Esophagus squamous epithelium (tissue), 5 donors: Measurements from ENCODE around the gene TNFRSF11A. TPM values are rescaled to one million over a fixed set of nuclear protein-coding genes. Genes with fewer than 3 reads are reported as not detected.

Source experiments
- DNase-seq: peaks from one replicate; lab custom pipeline; 2025; lab: John Stamatoyannopoulos, UW
- H3K27ac ChIP-seq, 4 donors: fragments of 200-600 bp; sonication (generic); one replicate each; pipeline ENCODE4 v1.5.1; 2016 to 2019; ENCODE audit warnings: mild to moderate bottlenecking in 1 of 4
- H3K27me3 ChIP-seq, 4 donors: fragments of 200-600 bp; sonication (generic); 1 replicate in 3 of 4; 2 replicates in 1 of 4; pipeline versions ENCODE4 v1.5.1 to v1.6.0; 2017 to 2021; ENCODE audit warnings: antibody characterized with exemption in 1 of 4
- H3K36me3 ChIP-seq, 3 donors: fragments of 200-600 bp; sonication (generic); one replicate each; pipeline ENCODE4 v1.5.1; 2016 to 2019
- H3K4me1 ChIP-seq, 3 donors: fragments of 200-600 bp; sonication (generic); one replicate each; pipeline ENCODE4 v1.5.1; 2017 to 2019
- H3K4me3 ChIP-seq, 4 donors: fragments of 200-600 bp; sonication (generic); 1 replicate in 3 of 4; 2 replicates in 1 of 4; pipeline ENCODE4 v1.5.1; 2016 to 2019; ENCODE audit warnings: mild to moderate bottlenecking in 2 of 4, moderate library complexity in 1 of 4
- H3K9me3 ChIP-seq, 3 donors: fragments of 200-600 bp; sonication (generic); one replicate each; pipeline ENCODE4 v1.5.1; 2016 to 2019
- POLR2A ChIP-seq, 4 donors: fragments of 450-650 bp; IDR thresholded peaks; one replicate each; pipeline ENCODE4 v1.6.1; 2017; ENCODE audit warnings: antibody characterized with exemption in 4 of 4, mild to moderate bottlenecking in 4 of 4, moderate library complexity in 3 of 4
- whole genome bisulfite sequencing, 2 donors: methylation state at CpG; one replicate each; pipeline ENCODE4 v1.1.5; 2018; 5-methylcytosine and 5-hydroxymethylcytosine counted together
- intact Hi-C: fragments of 100-400 bp; cut with DNase I; formaldehyde crosslinking; loops from one replicate; pipeline ENCODE4 v1.15.0; 2022
- total RNA-seq, 4 donors: library from RNA; depleted of rRNA; stranded (reverse); fragments of >200 nt; gene quantifications; one replicate each; pipeline ENCODE4 v1.1.0, GENCODE V29; 2016
- TF ChIP-seq, protein P1 (sequence below), 6 experiments: fragments of 450-650 bp in 4 of 6; fragments of 200-600 bp in 2 of 6; sonication (generic) in 2 of 6; IDR thresholded peaks; one replicate each; pipeline ENCODE4 v1.5.1; 2016 to 2019; ENCODE audit warnings: antibody characterized with exemption in 6 of 6, mild to moderate bottlenecking in 4 of 6, moderate library complexity in 4 of 6
- donor health status: DM: yes; HTN: yes; CAD: no.

The TNFRSF11A gene
- total RNA-seq, 4 donors from 2014 or later = 1.9 to 5.6 (median 3.6) TPM

DNA sequence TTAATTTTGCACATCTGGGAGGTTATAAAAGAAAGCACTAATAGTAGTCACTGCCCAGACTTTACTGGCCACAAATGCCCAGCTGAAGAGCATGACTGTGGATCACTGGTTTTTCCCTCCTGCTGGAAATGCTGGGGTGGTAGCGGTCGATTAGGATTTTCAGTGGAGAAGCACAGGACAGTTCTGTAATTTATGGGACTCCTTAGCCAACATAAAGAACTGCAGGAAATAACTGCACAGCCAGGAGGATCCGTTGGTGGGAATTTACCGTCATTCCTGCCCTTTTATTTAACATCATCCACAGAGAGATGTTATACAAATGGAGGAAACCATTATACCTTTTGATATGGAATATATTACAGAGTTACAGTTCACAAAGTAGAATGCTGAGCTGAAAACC is 61.5 kb downstream of the TNFRSF11A start:
- WGBS, 2 donors = 71 to 79% methylated on average over 4 of the region's 4 CpGs
- intact Hi-C loops = no loop called here

DNA sequence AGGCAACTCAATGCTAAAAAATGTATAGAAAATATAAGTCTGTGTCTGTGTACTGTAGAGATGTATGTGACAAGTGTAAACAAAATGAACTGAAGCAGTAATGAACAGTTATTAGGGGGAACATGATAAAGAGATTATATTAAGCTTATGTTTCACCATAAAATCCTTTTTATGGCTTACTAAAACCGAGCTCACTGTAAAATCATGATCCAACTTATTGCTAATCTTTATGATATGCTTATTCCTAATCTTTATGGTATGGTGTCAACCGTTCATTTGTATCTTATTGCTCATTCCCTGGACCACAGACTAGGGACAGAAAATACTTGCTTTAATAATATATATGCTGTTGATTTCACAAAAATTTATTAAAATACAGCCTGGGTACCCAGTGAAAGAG is 62.1 kb downstream of the TNFRSF11A start:
- no peak for DNase-seq
- no peak overlapping the region for H3K27ac ChIP-seq
- no peaks in the 10 kb centered on the region for H3K36me3 ChIP-seq
- H3K4me3 ChIP-seq = no peak overlapping the region
- 61 to 64% methylated on average over 2 of the region's 2 CpGs for WGBS, 2 donors
- H3K9me3 ChIP-seq = no peaks in the 10 kb centered on the region
- H3K27me3 ChIP-seq = peaks cover 0 to 23% (median 0%) of the 10 kb centered on the region in 4 donors
- peaks cover 0 to 27% (median 0%) of the 10 kb centered on the region in 3 donors for H3K4me1 ChIP-seq
- TF ChIP-seq, protein P1, sequence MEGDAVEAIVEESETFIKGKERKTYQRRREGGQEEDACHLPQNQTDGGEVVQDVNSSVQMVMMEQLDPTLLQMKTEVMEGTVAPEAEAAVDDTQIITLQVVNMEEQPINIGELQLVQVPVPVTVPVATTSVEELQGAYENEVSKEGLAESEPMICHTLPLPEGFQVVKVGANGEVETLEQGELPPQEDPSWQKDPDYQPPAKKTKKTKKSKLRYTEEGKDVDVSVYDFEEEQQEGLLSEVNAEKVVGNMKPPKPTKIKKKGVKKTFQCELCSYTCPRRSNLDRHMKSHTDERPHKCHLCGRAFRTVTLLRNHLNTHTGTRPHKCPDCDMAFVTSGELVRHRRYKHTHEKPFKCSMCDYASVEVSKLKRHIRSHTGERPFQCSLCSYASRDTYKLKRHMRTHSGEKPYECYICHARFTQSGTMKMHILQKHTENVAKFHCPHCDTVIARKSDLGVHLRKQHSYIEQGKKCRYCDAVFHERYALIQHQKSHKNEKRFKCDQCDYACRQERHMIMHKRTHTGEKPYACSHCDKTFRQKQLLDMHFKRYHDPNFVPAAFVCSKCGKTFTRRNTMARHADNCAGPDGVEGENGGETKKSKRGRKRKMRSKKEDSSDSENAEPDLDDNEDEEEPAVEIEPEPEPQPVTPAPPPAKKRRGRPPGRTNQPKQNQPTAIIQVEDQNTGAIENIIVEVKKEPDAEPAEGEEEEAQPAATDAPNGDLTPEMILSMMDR (IDR thresholded peaks at IDR 0.05) = no peak
- TF ChIP-seq POLR2A (IDR thresholded peaks at IDR 0.05) = no peak
- intact Hi-C loops = no loop called here

More for the DNA sequence above, 61.5 kb downstream of the TNFRSF11A start:
- H3K4me1 ChIP-seq = peaks cover 0 to 27% (median 0%) of the 10 kb centered on the region in 3 donors
- no peak overlapping the region for H3K4me3 ChIP-seq
- no peaks in the 10 kb centered on the region for H3K36me3 ChIP-seq
- no peak overlapping the region for H3K27ac ChIP-seq
- H3K27me3 ChIP-seq = peaks cover 0 to 23% (median 0%) of the 10 kb centered on the region in 4 donors
- TF ChIP-seq, protein P1 (IDR thresholded peaks at IDR 0.05) = no peak
- TF ChIP-seq POLR2A (IDR thresholded peaks at IDR 0.05) = no peak
- H3K9me3 ChIP-seq = no peaks in the 10 kb centered on the region
- DNase-seq = no peak

DNA sequence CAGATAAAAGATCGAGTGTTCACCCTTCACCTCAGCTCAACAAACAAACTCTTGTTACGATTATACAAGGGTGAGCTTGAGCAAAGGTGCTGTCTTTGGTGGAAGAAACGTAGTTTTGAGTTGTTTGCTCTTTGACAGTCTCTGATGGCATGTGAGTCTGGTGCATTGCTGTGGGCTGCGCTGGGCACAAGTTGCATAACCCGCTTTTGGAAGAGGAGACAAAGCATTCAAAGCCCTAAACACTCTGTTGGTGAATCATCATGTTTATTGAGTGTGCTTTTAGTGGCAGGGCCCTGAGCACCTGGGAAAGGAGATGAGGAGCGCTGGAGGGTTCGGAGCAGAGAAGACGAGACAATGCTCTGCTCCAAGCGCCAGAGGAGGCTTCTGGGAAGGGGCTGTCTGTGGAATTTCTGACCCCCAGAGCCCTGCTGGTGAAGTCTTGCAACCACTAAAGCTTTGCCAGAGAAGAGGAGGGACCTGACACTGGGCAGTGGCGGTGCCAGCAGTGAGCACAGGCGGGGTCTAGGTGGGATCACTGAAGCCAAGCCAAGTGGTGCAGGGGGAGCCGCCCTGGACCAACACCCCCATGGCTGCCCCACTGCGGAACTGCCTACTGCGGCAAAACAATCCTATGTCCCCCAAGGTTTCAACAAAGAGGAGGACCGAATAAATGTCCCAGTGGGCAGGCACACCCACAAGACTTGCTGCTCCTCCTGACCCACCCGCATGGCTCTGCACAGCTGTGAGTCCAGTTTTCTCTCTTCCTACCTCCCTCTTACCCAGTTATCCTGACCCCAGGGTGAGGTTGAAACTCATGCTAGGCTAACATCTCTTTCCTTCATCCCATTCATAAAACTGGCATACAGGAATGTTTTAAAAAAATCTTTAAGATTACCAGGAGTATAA is 64.0 kb downstream of the TNFRSF11A start:
- intact Hi-C loops = no loop called here
- WGBS, 2 donors = 52 to 69% methylated on average over 10 to 13 of the region's 16 CpGs

DNA sequence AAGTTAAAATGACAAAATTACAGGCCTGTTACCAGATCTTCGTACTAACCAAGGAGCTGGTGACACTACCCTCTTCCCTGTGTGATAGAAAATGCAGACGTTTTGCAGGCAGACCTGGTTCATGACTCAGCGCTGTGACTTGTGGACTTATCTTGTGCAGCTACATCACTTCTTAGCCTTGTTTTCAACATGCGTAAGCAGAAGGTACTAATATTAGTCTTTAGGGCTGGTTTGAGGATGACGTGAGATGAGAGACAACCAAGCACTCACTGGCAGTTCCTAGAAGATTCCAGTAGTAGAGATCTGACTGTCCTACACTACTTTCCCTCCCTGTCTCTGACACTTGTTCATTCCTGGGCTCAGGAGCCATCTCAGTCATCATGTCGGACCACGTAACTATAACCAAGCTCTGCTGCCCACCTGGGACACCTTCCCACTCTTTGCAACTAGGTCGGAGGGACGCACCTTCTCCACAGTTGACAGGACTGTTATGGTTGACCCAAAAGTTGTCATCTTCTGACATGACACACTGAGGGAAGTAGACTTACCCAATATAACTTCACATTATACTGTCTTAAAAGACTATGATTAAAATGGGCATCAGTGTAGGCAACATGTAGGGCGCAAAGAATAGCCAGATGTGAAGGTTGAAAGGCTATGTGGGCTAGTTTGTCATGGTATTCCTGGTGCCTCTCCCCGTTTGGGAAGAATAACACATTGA is 64.8 kb downstream of the TNFRSF11A start:
- no peaks in the 10 kb centered on the region for H3K36me3 ChIP-seq
- H3K9me3 ChIP-seq = no peaks in the 10 kb centered on the region
- no peak overlapping the region for H3K4me3 ChIP-seq
- WGBS, 2 donors = 82 to 85% methylated on average over 9 to 11 of the region's 11 CpGs
- no peak for DNase-seq
- H3K27ac ChIP-seq = no peak overlapping the region
- TF ChIP-seq POLR2A (IDR thresholded peaks at IDR 0.05) = no peak
- TF ChIP-seq, protein P1 (IDR thresholded peaks at IDR 0.05) = no peak
- peaks cover 0 to 17% (median 0%) of the 10 kb centered on the region in 3 donors for H3K4me1 ChIP-seq
- intact Hi-C loops = no loop called here
- H3K27me3 ChIP-seq = peaks cover 0 to 32% (median 0%) of the 10 kb centered on the region in 4 donors

More for the DNA sequence above, 64.0 kb downstream of the TNFRSF11A start:
- H3K27ac ChIP-seq = no peak overlapping the region
- H3K36me3 ChIP-seq = no peaks in the 10 kb centered on the region
- H3K4me3 ChIP-seq = no peak overlapping the region
- H3K4me1 ChIP-seq = peaks cover 0 to 25% (median 0%) of the 10 kb centered on the region in 3 donors
- TF ChIP-seq, protein P1 (IDR thresholded peaks at IDR 0.05) = no peak
- no peak for TF ChIP-seq POLR2A (IDR thresholded peaks at IDR 0.05)
- H3K27me3 ChIP-seq = peaks cover 0 to 37% (median 0%) of the 10 kb centered on the region in 4 donors
- no peaks in the 10 kb centered on the region for H3K9me3 ChIP-seq
- DNase-seq = no peak
